ENCODE measurements around the gene C6orf132.

Gene C6orf132

GRCh38 chr6:42103216-42103615 lies 39.2 kb downstream of the C6orf132 start:
- DNase-seq: no peak

- DNase-seq: no peak
Observed at GRCh38 chr6:42101186-42101657, 41.2 kb downstream of the C6orf132 start.

- DNase-seq: no peak
Observed at GRCh38 chr6:42100029-42100901, 42.2 kb downstream of the C6orf132 start.

- DNase-seq: no peak
Observed at GRCh38 chr6:42099340-42100028, 42.9 kb downstream of the C6orf132 start.

GRCh38 chr6:42095776-42096541 lies 46.5 kb downstream of the C6orf132 start:
- no peak for DNase-seq

GRCh38 chr6:42095094-42095493 lies 47.3 kb downstream of the C6orf132 start:
- DNase-seq: no peak

- DNase-seq: no peak
Observed at GRCh38 chr6:42093582-42094329, 48.7 kb downstream of the C6orf132 start.

GRCh38 chr6:42091718-42092023 lies 50.7 kb downstream of the C6orf132 start:
- DNase-seq: no peak

- no peak for DNase-seq
Observed at GRCh38 chr6:42090819-42091717, 51.4 kb downstream of the C6orf132 start.

- DNase-seq: no peak
Observed at GRCh38 chr6:42088101-42088591, 54.3 kb downstream of the C6orf132 start.

GRCh38 chr6:42086046-42087035 lies 56.1 kb downstream of the C6orf132 start:
- DNase-seq: no peak

GRCh38 chr6:42084889-42085288 lies 57.5 kb downstream of the C6orf132 start:
- no peak for DNase-seq

- no peak for DNase-seq
Observed at GRCh38 chr6:42083530-42083929, 58.9 kb downstream of the C6orf132 start.

- no peak for DNase-seq
Observed at GRCh38 chr6:42079941-42080464, 62.4 kb downstream of the C6orf132 start.

GRCh38 chr6:42078386-42078785 lies 64.0 kb downstream of the C6orf132 start:
- no peak for DNase-seq

- no peak for DNase-seq
Observed at GRCh38 chr6:42075159-42075838, 67.1 kb downstream of the C6orf132 start.

GRCh38 chr6:42073287-42073686 lies 69.1 kb downstream of the C6orf132 start:
- no peak for DNase-seq

GRCh38 chr6:42071881-42072583 lies 70.4 kb downstream of the C6orf132 start:
- DNase-seq: no peak
